HepG2 (cell line): ENCODE data around the gene PHB1. TPM values are rescaled to one million over a fixed set of nuclear protein-coding genes. Genes with fewer than 3 reads are reported as not detected.
A peak's percentile ranks its signal among the peaks of the same experiment; 100 is the strongest.

Experiments
- AGO1 ChIP-seq: fragments of 200-400 bp; formaldehyde crosslinking; IDR thresholded peaks from 2 replicates; pipeline ENCODE4 v1.6.1; 2017; ENCODE audit warnings: mild to moderate bottlenecking, low read depth, low read length, moderate library complexity; ENCODE audit not compliant: poor library complexity, severe bottlenecking
- CEBPZ ChIP-seq: IDR thresholded peaks from 2 replicates; pipeline ENCODE4 v1.6.1; 2012; ENCODE audit warnings: low read length, improper control_type of control experiment
- CENPX ChIP-seq: sonication (generic); formaldehyde crosslinking; IDR thresholded peaks from 2 replicates; pipeline ENCODE4 v1.9.0; 2021; ENCODE audit warnings: mild to moderate bottlenecking, missing genetic modification reagents, moderate library complexity
- HNF4G ChIP-seq, 2 experiments: sonication (generic) in 1 of 2; formaldehyde crosslinking in 1 of 2; IDR thresholded peaks; 2 replicates each; pipeline versions ENCODE4 v1.4.0 to v1.6.1; 2011 to 2020; ENCODE audit warnings: borderline replicate concordance in 2 of 2, low read depth in 2 of 2, mild to moderate bottlenecking in 2 of 2, low read length in 1 of 2, missing genetic modification reagents in 1 of 2, moderate library complexity in 1 of 2
- JARID2 ChIP-seq: sonication (generic); formaldehyde crosslinking; IDR thresholded peaks from 2 replicates; pipeline ENCODE4 v1.8.1; 2023; ENCODE audit warnings: missing genetic modification reagents, inconsistent platforms; ENCODE audit not compliant: insufficient replicate concordance
- PCBP2 ChIP-seq: fragments of 200-400 bp; formaldehyde crosslinking; optimal IDR thresholded peaks from 2 replicates; pipeline ENCODE3; 2018; ENCODE audit warnings: low read length, low read depth; ENCODE audit not compliant: poor library complexity, severe bottlenecking
- RFXAP ChIP-seq: sonication (generic); formaldehyde crosslinking; IDR thresholded peaks from 2 replicates; pipeline ENCODE4 v1.4.0; 2020; ENCODE audit warnings: missing genetic modification reagents, borderline replicate concordance
- SIN3A ChIP-seq: IDR thresholded peaks from 2 replicates; pipeline ENCODE4 v1.6.1; 2011; ENCODE audit warnings: low read depth, mild to moderate bottlenecking, control low read depth, low read length, borderline replicate concordance
- YY1 ChIP-seq: IDR thresholded peaks from 2 replicates; pipeline ENCODE4 v1.6.1; 2011; ENCODE audit warnings: low read length, low read depth, moderate library complexity, mild to moderate bottlenecking; ENCODE audit not compliant: insufficient read depth, insufficient replicate concordance
- ZNF24 ChIP-seq: fragments of 450-650 bp; IDR thresholded peaks from 2 replicates; pipeline ENCODE4 v1.6.1; 2017; ENCODE audit warnings: antibody characterized with exemption, mild to moderate bottlenecking
- ZNF382 ChIP-seq: sonication (generic); formaldehyde crosslinking; IDR thresholded peaks from 2 replicates; pipeline ENCODE4 v1.5.0; 2020; ENCODE audit warnings: missing genetic modification reagents, mild to moderate bottlenecking, borderline replicate concordance
- ZNF501 ChIP-seq: sonication (generic); formaldehyde crosslinking; IDR thresholded peaks from 2 replicates; pipeline ENCODE4 v1.5.1; 2020; ENCODE audit warnings: mild to moderate bottlenecking, moderate library complexity, missing genetic modification reagents
- ZNF503 ChIP-seq: sonication (generic); formaldehyde crosslinking; IDR thresholded peaks from 2 replicates; pipeline ENCODE4 v1.4.0; 2020; ENCODE audit warnings: missing genetic modification reagents
- ZNF543 ChIP-seq: sonication (generic); formaldehyde crosslinking; IDR thresholded peaks from 2 replicates; pipeline ENCODE4 v1.4.0; 2020; ENCODE audit warnings: mild to moderate bottlenecking, missing genetic modification reagents
- ZNF552 ChIP-seq: sonication (generic); formaldehyde crosslinking; IDR thresholded peaks from 2 replicates; pipeline ENCODE4 v1.9.0; 2022; ENCODE audit warnings: missing genetic modification reagents, mild to moderate bottlenecking, borderline replicate concordance
- ZNF558 ChIP-seq: sonication (generic); formaldehyde crosslinking; IDR thresholded peaks from 2 replicates; pipeline ENCODE4 v1.9.0; 2022; ENCODE audit warnings: mild to moderate bottlenecking, missing genetic modification reagents, borderline replicate concordance
- ZNF772 ChIP-seq: sonication (generic); formaldehyde crosslinking; IDR thresholded peaks from 2 replicates; pipeline ENCODE4 v1.5.0; 2020; ENCODE audit warnings: mild to moderate bottlenecking, missing genetic modification reagents
- polyA plus RNA-seq, 8 experiments: library from polyadenylated mRNA; depleted of rRNA in 3 of 8; stranded (reverse) in 7 of 8; unstranded in 1 of 8; fragments of >200 nt; fragmentation: Illumina TruSeq in 4 of 8; extraction: Trizol in 4 of 8; gene quantifications; 2 replicates each; pipeline versions ENCODE4 v1.2.1 to v1.2.3, GENCODE V29; 2011 to 2016; ENCODE audit warnings: low read depth in 4 of 8, missing spikeins in 1 of 8, mixed read lengths in 1 of 8; ENCODE audit not compliant: insufficient read depth in 1 of 8
- total RNA-seq, 5 experiments: library from RNA; depleted of rRNA; stranded (reverse); fragments of >200 nt; fragmentation: Illumina TruSeq; extraction: Trizol; gene quantifications; 2 replicates each; pipeline ENCODE4 v1.2.3, GENCODE V29; 2016; ENCODE audit warnings: low read depth in 1 of 5
- TF ChIP-seq, protein P1 (sequence below): sonication (generic); formaldehyde crosslinking; IDR thresholded peaks from 2 replicates; pipeline ENCODE4 v1.9.0; 2021; ENCODE audit warnings: missing genetic modification reagents, borderline replicate concordance
- TF ChIP-seq, protein P2 (sequence below): sonication (generic); formaldehyde crosslinking; IDR thresholded peaks from 2 replicates; pipeline ENCODE4 v1.4.0; 2020; ENCODE audit warnings: mild to moderate bottlenecking, missing genetic modification reagents

Gene PHB1
- total and polyA plus RNA-seq, 2 of the 13 experiments (the other 11 are each of a cell fraction or from before 2014, with no cell fraction given): 515 to 688 TPM

GRCh38 chr17:49361129-49361901, 53.4 kb downstream of the PHB1 start (continued):
- TF ChIP-seq ZNF552: no peak
- TF ChIP-seq ZNF24: no peak
- TF ChIP-seq PCBP2: no peak
- no peak for TF ChIP-seq HNF4G (IDR thresholded peaks at IDR 0.05; ENCODE audit: borderline replicate concordance, low read depth, low read length)
- TF ChIP-seq HNF4G (CRISPR knock-in tag; IDR thresholded peaks at IDR 0.05; ENCODE audit: borderline replicate concordance, low read depth): no peak
- TF ChIP-seq JARID2 (CRISPR knock-in tag): peak; percentile 57
- TF ChIP-seq ZNF558 (CRISPR knock-in tag): no peak
- TF ChIP-seq SIN3A: no peak
- TF ChIP-seq ZNF382 (CRISPR knock-in tag): no peak
- TF ChIP-seq, protein P1, sequence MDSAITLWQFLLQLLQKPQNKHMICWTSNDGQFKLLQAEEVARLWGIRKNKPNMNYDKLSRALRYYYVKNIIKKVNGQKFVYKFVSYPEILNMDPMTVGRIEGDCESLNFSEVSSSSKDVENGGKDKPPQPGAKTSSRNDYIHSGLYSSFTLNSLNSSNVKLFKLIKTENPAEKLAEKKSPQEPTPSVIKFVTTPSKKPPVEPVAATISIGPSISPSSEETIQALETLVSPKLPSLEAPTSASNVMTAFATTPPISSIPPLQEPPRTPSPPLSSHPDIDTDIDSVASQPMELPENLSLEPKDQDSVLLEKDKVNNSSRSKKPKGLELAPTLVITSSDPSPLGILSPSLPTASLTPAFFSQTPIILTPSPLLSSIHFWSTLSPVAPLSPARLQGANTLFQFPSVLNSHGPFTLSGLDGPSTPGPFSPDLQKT (CRISPR knock-in tag): no peak
- TF ChIP-seq, protein P2, sequence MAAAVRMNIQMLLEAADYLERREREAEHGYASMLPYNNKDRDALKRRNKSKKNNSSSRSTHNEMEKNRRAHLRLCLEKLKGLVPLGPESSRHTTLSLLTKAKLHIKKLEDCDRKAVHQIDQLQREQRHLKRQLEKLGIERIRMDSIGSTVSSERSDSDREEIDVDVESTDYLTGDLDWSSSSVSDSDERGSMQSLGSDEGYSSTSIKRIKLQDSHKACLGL (CRISPR knock-in tag): no peak; the same call in none of the 2 replicates
- TF ChIP-seq ZNF772 (CRISPR knock-in tag): no peak
- peak; percentile 16 for TF ChIP-seq AGO1
- TF ChIP-seq RFXAP (CRISPR knock-in tag): no peak
- TF ChIP-seq ZNF501 (CRISPR knock-in tag): peak; percentile 72
- no peak for TF ChIP-seq ZNF503 (CRISPR knock-in tag)
- no peak for TF ChIP-seq YY1
- peak; percentile 96; the same call in 1 of the 2 replicates for TF ChIP-seq ZNF543
- no peak for TF ChIP-seq CEBPZ
- no peak for TF ChIP-seq CENPX (CRISPR knock-in tag)
